Neuronal stem cell (in vitro differentiated cells): ENCODE results near the gene INO80B. TPM values are rescaled to one million over a fixed set of nuclear protein-coding genes. Genes with fewer than 3 reads are reported as not detected.

Experiments used
- DNase-seq: peaks from one replicate; pipeline ENCODE4 v3.0.0-alpha.2; 2013; ENCODE audit warnings: low spot score
- H2AFZ ChIP-seq: one replicate; pipeline ENCODE4 v1.6.1; 2013; ENCODE audit warnings: mild to moderate bottlenecking, low read length, inconsistent platforms
- H2AK5ac ChIP-seq: 2 replicates; pipeline ENCODE4 v1.6.1; 2013; ENCODE audit warnings: low read depth, mild to moderate bottlenecking, inconsistent platforms, low read length, moderate library complexity, mixed read lengths
- H2BK120ac ChIP-seq: 2 replicates; pipeline ENCODE4 v1.6.1; 2013; ENCODE audit warnings: low read depth, mild to moderate bottlenecking, inconsistent platforms, low read length, moderate library complexity, mixed read lengths
- H2BK12ac ChIP-seq: one replicate; pipeline ENCODE4 v1.6.1; 2013; ENCODE audit warnings: low read length, inconsistent platforms
- H2BK15ac ChIP-seq: 2 replicates; pipeline ENCODE4 v1.6.1; 2013; ENCODE audit warnings: mild to moderate bottlenecking, low read length, inconsistent platforms, mixed read lengths
- H2BK5ac ChIP-seq: one replicate; pipeline ENCODE4 v1.6.1; 2013; ENCODE audit warnings: inconsistent platforms, mild to moderate bottlenecking, low read length, moderate library complexity
- H3K14ac ChIP-seq: one replicate; pipeline ENCODE4 v1.6.1; 2013; ENCODE audit warnings: low read length, inconsistent platforms
- H3K18ac ChIP-seq: 2 replicates; pipeline ENCODE4 v1.6.1; 2013; ENCODE audit warnings: low read length, inconsistent platforms
- H3K23ac ChIP-seq: 2 replicates; pipeline ENCODE4 v1.6.1; 2013; ENCODE audit warnings: low read depth, mild to moderate bottlenecking, mixed read lengths, low read length, inconsistent platforms; ENCODE audit not compliant: poor library complexity
- H3K27ac ChIP-seq: replicated peaks from 3 replicates; pipeline ENCODE4 v1.5.1; 2013; ENCODE audit warnings: low read length, inconsistent platforms
- H3K27me3 ChIP-seq, 3 experiments: 2 replicates each; pipeline ENCODE4 v1.6.1; 2013; ENCODE audit warnings: low read length in 3 of 3, mild to moderate bottlenecking in 2 of 3, inconsistent platforms in 1 of 3, low read depth in 1 of 3, mixed read lengths in 1 of 3, moderate library complexity in 1 of 3; ENCODE audit not compliant: control insufficient read depth in 3 of 3, insufficient read depth in 3 of 3
- H3K36me3 ChIP-seq, 2 donors: replicated peaks in 1 of 2; 2 replicates each; pipeline ENCODE4 v1.6.1; 2013; ENCODE audit warnings: low read length in 2 of 2; ENCODE audit not compliant: control insufficient read depth in 2 of 2, insufficient read depth in 2 of 2
- H3K4ac ChIP-seq: 2 replicates; pipeline ENCODE4 v1.6.1; 2013; ENCODE audit warnings: inconsistent platforms, mild to moderate bottlenecking, low read length, moderate library complexity
- H3K4me1 ChIP-seq, 2 donors: 1 replicate in 1 of 2; 2 replicates in 1 of 2; pipeline ENCODE4 v1.6.1; 2013; ENCODE audit warnings: low read length in 2 of 2, low read depth in 1 of 2; ENCODE audit not compliant: control insufficient read depth in 2 of 2, insufficient read depth in 1 of 2
- H3K4me2 ChIP-seq: one replicate; pipeline ENCODE4 v1.6.1; 2013; ENCODE audit warnings: mild to moderate bottlenecking, low read length, inconsistent platforms; ENCODE audit not compliant: insufficient read depth, poor library complexity, severe bottlenecking
- H3K4me3 ChIP-seq, 2 donors: 2 replicates each; pipeline ENCODE4 v1.5.1; 2013; ENCODE audit warnings: low read length in 2 of 2, mild to moderate bottlenecking in 2 of 2, inconsistent platforms in 1 of 2, moderate library complexity in 1 of 2
- H3K79me1 ChIP-seq: one replicate; pipeline ENCODE4 v1.6.1; 2013; ENCODE audit warnings: low read depth, mild to moderate bottlenecking, inconsistent platforms, low read length, moderate library complexity
- H3K9ac ChIP-seq: one replicate; pipeline ENCODE4 v1.6.1; 2013; ENCODE audit warnings: mild to moderate bottlenecking, low read depth, low read length, inconsistent platforms; ENCODE audit not compliant: poor library complexity
- H3K9me3 ChIP-seq, 2 donors: replicated peaks in 1 of 2; 2 replicates each; pipeline versions ENCODE3 to v1.6.1; 2013; ENCODE audit warnings: low read length in 2 of 2, mild to moderate bottlenecking in 2 of 2, inconsistent platforms in 1 of 2, low read depth in 1 of 2, mixed read lengths in 1 of 2, moderate library complexity in 1 of 2; ENCODE audit not compliant: control insufficient read depth in 2 of 2, insufficient read depth in 1 of 2
- H4K8ac ChIP-seq: one replicate; pipeline ENCODE4 v1.6.1; 2013; ENCODE audit warnings: low read depth, mild to moderate bottlenecking, inconsistent platforms, low read length, moderate library complexity
- H4K91ac ChIP-seq: one replicate; pipeline ENCODE4 v1.6.1; 2013; ENCODE audit warnings: low read length, low read depth, mild to moderate bottlenecking, inconsistent platforms; ENCODE audit not compliant: poor library complexity
- WGBS, 2 donors: extraction: QIAGEN DNeasy Blood & Tissue Kit; methylation state at CpG; one replicate each; pipeline ENCODE4 v1.1.7; 2013; ENCODE audit warnings: missing lambda C conversion rate in 2 of 2, mixed read lengths in 1 of 2; ENCODE audit not compliant: insufficient read length in 2 of 2, insufficient replicate concordance in 1 of 2; ENCODE audit errors: extremely low coverage in 2 of 2; 5-methylcytosine and 5-hydroxymethylcytosine counted together
- polyA plus RNA-seq, 2 experiments: library from polyadenylated mRNA; stranded (reverse); fragments of 200-250 nt; gene quantifications; one replicate each; pipeline ENCODE4 v1.2.3, GENCODE V29; 2013

Gene INO80B
- 17.7 TPM for polyA plus RNA-seq (2013, experiment 1 of 2)
- polyA plus RNA-seq (2013, experiment 2 of 2): 17.8 TPM

- Histone ChIP-seq H3K4me2 (peak within 1 kb of the TSS; percentile 62), H3K27ac (no peak within 1 kb of the TSS), H2AK5ac (no peak within 1 kb of the TSS), H2BK5ac (peak within 1 kb of the TSS; percentile 43), H3K4me3 (peak within 1 kb of the TSS; percentile 60 to 84), H3K18ac (no peak within 1 kb of the TSS), H2BK12ac (no peak within 1 kb of the TSS), H3K4ac (no peak within 1 kb of the TSS), H3K27me3 (peaks cover 0 to 5% (median 0%) of the 10 kb centered on the region in 3 experiments), H3K14ac (no peak within 1 kb of the TSS), H2AFZ (peak within 1 kb of the TSS; percentile 83), H4K8ac (no peak within 1 kb of the TSS), H3K36me3 (peaks cover 0 to 9% of the 10 kb centered on the region in 2 donors), H3K9me3 (no peaks in the 10 kb centered on the region), H3K23ac (no peak within 1 kb of the TSS), H2BK120ac (no peak within 1 kb of the TSS), H3K4me1 (peaks cover 7 to 18% of the 10 kb centered on the region in 2 donors), H3K79me1 (peaks cover 8% of the 10 kb centered on the region), H2BK15ac (no peak within 1 kb of the TSS), H3K9ac (peak within 1 kb of the TSS; percentile 32), H4K91ac (no peak within 1 kb of the TSS)
- no CpG with 5 or more reads among the region's 40 CpGs for WGBS, 2 donors
- DNase-seq: peak; percentile 98
Observed at GRCh38 chr2:74454654-74455511, at the start of gene INO80B. Gene INO80B, plus strand, starts transcription at chr2:74455087. Its CDS starts 30 bp downstream, at chr2:74455117.

GRCh38 chr2:74406035-74406434 lies 48.9 kb upstream of the INO80B start:
- Histone ChIP-seq H3K27ac (no peak overlapping the region), H2AK5ac (no peak overlapping the region), H3K9me3 (no peaks in the 10 kb centered on the region), H3K14ac (no peak overlapping the region), H3K36me3 (no peaks in the 10 kb centered on the region), H2AFZ (no peak overlapping the region), H3K79me1 (no peaks in the 10 kb centered on the region), H3K4ac (no peak overlapping the region), H3K27me3 (no peaks in the 10 kb centered on the region), H2BK120ac (no peak overlapping the region), H4K91ac (no peak overlapping the region), H2BK15ac (no peak overlapping the region), H3K4me1 (peaks cover 3 to 7% of the 10 kb centered on the region in 2 donors), H3K9ac (no peak overlapping the region), H3K18ac (no peak overlapping the region), H4K8ac (no peak overlapping the region), H2BK5ac (no peak overlapping the region), H2BK12ac (no peak overlapping the region), H3K23ac (no peak overlapping the region), H3K4me2 (no peak overlapping the region), H3K4me3 (no peak overlapping the region)
- DNase-seq: no peak

GRCh38 chr2:74407682-74408081 lies 47.2 kb upstream of the INO80B start:
- Histone ChIP-seq H3K9ac (no peak overlapping the region), H3K18ac (no peak overlapping the region), H3K4me1 (peaks cover 3 to 7% of the 10 kb centered on the region in 2 donors), H3K4me2 (no peak overlapping the region), H3K27ac (no peak overlapping the region), H3K36me3 (no peaks in the 10 kb centered on the region), H3K9me3 (no peaks in the 10 kb centered on the region), H3K23ac (no peak overlapping the region), H2AFZ (no peak overlapping the region), H2BK5ac (no peak overlapping the region), H3K27me3 (no peaks in the 10 kb centered on the region), H2BK15ac (no peak overlapping the region), H4K91ac (no peak overlapping the region), H2BK12ac (no peak overlapping the region), H4K8ac (no peak overlapping the region), H3K79me1 (no peaks in the 10 kb centered on the region), H3K4ac (no peak overlapping the region), H3K14ac (no peak overlapping the region), H2BK120ac (no peak overlapping the region), H2AK5ac (no peak overlapping the region), H3K4me3 (no peak overlapping the region)
- WGBS, 2 donors: no CpG with 5 or more reads among the region's 5 CpGs
- DNase-seq: no peak

GRCh38 chr2:74413001-74413698 lies 41.7 kb upstream of the INO80B start:
- H3K27ac ChIP-seq: no peak overlapping the region
- H2AK5ac ChIP-seq: no peak overlapping the region
- H3K14ac ChIP-seq: no peak overlapping the region
- no peak overlapping the region for H2BK15ac ChIP-seq
- H3K4ac ChIP-seq: no peak overlapping the region
- DNase-seq: no peak
- no peak overlapping the region for H3K18ac ChIP-seq
- peak overlapping the region in 1 of 2 donors; percentile 63 for H3K4me3 ChIP-seq
- no peak overlapping the region for H2BK120ac ChIP-seq
- H3K4me2 ChIP-seq: no peak overlapping the region
- no peak overlapping the region for H4K8ac ChIP-seq
- no peaks in the 10 kb centered on the region for H3K36me3 ChIP-seq
- H3K9ac ChIP-seq: no peak overlapping the region
- no peaks in the 10 kb centered on the region for H3K79me1 ChIP-seq
- no peak overlapping the region for H4K91ac ChIP-seq
- no CpG with 5 or more reads among the region's 8 CpGs for WGBS, 2 donors
- H3K4me1 ChIP-seq: peaks cover 0 to 2% of the 10 kb centered on the region in 2 donors
- no peaks in the 10 kb centered on the region for H3K27me3 ChIP-seq
- peaks cover 0 to 3% of the 10 kb centered on the region in 2 donors for H3K9me3 ChIP-seq
- H2AFZ ChIP-seq: no peak overlapping the region
- no peak overlapping the region for H3K23ac ChIP-seq
- no peak overlapping the region for H2BK5ac ChIP-seq
- H2BK12ac ChIP-seq: no peak overlapping the region
